ENCODE measurements around the gene IL12RB2.

Gene IL12RB2, protein sequence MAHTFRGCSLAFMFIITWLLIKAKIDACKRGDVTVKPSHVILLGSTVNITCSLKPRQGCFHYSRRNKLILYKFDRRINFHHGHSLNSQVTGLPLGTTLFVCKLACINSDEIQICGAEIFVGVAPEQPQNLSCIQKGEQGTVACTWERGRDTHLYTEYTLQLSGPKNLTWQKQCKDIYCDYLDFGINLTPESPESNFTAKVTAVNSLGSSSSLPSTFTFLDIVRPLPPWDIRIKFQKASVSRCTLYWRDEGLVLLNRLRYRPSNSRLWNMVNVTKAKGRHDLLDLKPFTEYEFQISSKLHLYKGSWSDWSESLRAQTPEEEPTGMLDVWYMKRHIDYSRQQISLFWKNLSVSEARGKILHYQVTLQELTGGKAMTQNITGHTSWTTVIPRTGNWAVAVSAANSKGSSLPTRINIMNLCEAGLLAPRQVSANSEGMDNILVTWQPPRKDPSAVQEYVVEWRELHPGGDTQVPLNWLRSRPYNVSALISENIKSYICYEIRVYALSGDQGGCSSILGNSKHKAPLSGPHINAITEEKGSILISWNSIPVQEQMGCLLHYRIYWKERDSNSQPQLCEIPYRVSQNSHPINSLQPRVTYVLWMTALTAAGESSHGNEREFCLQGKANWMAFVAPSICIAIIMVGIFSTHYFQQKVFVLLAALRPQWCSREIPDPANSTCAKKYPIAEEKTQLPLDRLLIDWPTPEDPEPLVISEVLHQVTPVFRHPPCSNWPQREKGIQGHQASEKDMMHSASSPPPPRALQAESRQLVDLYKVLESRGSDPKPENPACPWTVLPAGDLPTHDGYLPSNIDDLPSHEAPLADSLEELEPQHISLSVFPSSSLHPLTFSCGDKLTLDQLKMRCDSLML

DNA sequence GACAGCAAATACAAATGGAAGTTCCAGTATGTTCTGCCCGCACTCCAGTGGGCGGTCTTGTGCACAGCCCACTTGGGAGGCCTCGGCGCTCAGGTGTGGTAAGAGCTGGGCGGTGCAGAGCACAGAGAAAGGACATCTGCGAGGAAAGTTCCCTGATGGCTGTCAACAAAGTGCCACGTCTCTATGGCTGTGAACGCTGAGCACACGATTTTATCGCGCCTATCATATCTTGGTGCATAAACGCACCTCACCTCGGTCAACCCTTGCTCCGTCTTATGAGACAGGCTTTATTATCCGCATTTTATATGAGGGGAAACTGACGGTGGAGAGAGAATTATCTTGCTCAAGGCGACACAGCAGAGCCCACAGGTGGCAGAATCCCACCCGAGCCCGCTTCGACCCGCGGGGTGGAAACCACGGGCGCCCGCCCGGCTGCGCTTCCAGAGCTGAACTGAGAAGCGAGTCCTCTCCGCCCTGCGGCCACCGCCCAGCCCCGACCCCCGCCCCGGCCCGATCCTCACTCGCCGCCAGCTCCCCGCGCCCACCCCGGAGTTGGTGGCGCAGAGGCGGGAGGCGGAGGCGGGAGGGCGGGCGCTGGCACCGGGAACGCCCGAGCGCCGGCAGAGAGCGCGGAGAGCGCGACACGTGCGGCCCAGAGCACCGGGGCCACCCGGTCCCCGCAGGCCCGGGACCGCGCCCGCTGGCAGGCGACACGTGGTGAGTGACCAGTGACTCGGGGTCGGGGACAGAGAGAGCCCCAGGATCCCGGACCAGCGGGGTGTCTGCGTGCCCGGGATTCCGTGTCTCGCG is at the start of gene IL12RB2:
TSS of gene IL12RB2 (plus strand) at position 623 of the 810 bp plus-strand sequence. CDS start 12,496 bp downstream, outside the sequence.
- DNase-seq, result peak; percentile 29

DNA sequence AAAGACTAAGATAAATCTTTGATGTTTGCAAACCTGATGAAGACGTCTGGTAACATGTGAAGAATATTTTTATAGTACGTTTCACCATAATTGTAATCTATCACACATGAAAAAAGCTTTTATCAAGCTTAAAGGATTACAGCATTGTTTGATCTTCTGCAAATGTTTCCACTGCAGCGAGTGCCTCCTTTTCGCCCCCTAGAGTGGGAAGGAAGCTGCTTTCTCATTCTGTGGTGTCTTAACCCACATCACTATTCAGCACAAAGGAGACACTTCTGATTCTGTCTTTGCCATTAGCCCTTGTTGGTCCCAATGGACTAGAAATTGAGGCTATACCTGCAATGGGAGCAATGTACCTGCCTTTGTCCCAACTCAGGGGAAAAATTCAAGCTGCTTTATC is 46.0 kb upstream of the IL12RB2 start:
- DNase-seq, result no peak

DNA sequence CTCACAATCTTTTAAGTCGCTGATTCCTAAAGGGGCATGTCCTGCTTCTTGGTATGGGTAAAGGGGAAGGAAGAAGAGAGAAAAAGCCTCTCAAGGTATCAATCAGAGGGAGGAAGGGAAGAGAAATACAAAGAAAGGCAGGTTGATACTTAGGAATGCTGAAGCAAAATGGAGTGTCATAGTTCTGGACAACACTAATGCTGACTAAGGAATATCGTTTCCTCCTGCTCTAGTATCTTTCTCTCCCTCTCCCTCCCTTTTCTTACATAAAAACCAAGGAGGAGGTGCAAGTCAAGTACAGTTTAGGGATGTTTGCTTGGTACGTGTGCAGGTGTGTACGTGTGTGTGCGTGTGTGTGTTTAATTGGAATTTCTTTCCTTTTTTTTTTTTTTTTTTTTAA is 44.9 kb upstream of the IL12RB2 start:
- no peak for DNase-seq

DNA sequence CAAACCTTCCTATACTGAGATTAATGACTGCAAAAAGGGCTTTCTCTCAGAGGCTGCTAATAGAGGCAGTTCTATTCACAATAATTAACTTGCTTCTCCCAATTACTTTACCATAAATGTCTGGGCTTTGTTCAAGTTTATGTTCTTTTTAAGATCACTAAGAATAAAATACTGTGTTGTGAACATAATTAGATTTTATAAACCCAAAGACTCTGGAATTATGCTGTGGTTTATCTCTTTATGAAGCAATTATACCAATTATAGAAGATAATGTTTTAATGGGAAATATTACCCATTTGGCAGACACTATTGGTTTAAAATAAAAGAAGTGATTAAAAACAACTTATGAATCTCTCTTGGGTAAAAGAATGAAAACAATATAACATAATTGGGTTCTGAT is 43.5 kb upstream of the IL12RB2 start:
- DNase-seq, result peak; percentile 30

DNA sequence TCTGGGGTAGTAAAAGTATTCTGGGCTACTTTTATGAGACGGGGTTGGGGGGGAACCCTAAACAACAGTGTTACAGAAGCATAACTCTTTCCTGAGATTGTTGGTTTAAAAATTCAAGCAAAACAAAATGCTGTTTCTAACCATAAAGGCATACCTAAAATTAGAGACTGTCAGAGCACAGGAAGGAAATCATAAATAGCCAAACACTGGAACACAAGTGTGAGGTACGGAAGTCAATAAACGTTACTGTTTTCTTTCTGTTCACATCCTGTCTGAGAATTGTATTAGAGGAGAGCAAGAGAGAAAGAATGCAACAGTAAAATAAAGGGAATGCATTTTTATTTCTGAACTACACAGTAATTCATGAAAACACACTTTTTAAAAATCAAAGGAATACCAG is 42.8 kb upstream of the IL12RB2 start:
- no peak for DNase-seq

DNA sequence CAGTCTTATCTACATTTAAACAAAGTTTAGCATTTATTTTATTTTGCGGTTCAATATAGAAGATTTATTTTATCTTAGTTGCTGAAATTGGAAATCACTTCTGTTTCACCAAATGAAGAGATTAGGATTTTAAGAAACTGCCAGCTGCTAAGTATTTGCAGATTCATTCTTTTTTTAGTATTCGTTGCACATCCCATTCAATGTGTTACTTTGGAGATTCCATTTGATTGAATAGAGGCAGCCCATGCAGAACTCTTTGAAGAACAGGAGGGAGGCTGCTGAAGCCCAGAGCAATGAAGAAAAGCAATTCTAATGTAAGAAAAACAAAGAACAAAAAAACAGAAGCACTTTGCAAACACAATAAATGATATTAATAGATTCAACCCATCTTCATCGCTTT is 38.6 kb upstream of the IL12RB2 start:
- no peak for DNase-seq

DNA sequence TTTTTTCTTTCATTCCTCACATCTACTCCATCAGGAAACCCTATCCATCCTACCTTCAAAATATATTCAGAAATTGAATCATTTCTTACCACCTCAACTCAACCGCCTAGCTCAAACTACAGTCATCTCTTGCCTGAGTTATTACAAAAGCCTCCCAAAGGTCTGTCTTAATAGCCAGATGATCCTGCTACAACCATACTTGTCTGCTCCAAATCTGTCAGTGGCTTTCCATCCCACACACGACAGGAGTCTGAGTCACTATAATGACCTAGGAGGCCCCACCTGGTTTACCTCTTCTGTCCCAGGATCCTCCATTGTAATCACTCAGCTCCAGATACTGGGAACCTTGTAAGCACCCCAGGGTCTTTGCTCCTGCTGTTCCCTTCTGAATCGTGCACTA is 37.1 kb upstream of the IL12RB2 start:
- DNase-seq, result no peak

DNA sequence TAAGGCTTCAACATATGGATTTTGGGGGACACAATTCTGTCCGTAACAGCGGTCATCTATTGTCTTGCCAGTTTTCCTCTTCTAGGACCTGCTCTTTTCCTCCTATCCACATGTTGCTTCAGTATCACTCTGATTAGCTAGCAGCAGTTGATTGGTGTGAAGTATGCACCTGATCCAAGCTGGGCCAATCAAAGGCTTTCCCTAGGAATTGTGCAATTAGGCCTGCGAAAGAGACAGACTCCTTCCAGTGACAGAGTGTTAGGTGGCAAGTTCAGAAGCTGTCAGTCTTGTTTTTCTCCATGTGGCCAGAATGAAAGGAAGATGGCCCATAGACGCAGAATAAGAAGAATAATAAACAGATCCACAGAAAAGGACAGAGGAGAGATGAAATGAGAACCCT is 34.1 kb upstream of the IL12RB2 start:
- DNase-seq, result no peak

DNA sequence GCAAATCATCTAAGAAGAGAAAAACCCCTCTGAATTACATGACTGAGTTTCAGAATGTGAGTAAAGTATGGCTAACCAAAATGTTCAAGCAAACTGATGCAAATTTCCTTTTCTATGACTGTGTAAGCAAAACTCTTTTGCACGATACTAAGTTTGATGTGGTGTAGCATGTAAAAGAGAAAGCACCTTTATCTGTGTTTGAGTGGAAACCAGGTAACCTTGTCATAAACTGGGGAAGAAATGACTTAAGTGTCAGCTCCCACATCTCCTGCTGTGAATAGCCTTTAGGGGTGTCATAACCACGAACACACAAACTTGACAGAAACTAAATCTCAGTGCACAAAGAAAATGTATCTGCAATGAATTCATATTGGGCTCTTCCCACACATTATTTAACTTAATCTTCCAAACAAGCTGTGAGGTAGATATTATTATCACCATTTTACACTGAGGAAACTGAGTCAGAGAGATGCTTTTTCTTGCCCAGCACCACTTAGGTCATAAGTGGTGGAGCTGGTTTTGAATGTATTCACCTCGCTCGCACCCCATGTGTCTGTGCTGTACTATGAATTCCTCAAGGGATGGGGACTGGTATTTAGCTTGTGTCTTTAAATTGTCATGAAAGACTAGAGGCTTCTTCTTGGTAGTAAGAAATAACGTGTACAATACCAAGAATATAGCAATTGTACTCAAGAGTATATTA is 32.9 kb upstream of the IL12RB2 start:
- no peak for DNase-seq

DNA sequence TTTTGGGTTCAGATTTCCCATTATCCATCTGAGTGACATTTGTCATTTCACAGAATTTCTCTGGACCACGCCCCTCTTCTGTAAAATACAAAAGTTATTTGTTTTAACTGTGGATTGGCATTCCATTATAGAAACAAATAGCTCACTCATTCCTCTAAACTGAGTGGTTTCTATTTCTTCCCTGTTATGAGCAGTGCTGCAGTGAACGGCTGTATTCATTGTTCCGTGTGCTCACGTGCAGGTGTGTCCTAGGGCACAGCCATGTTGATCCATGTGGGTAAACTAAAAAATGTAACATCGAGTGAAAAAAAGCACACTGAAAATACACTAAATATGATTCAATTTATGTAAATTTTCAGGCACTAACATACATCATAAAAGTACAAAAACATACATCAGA is 27.0 kb upstream of the IL12RB2 start:
- DNase-seq, result no peak

DNA sequence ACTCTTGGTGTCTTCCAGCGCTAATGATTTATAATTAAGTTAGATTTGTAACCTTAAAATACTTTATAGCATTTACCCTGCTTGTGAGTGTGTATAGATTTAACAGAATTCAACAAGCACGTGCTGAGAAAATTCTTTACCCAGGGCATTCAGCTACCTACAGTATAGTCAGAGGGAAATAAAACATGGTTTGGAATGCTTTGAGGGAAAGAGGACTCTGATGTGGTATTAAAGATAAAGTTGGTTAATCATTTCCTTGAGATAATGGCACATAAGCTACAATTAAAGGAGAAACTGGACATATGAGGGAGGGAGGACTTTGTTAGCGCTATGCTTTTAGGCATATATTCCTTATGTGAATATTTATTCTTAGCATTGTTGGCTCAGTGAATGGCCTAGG is 26.4 kb upstream of the IL12RB2 start:
- no peak for DNase-seq

DNA sequence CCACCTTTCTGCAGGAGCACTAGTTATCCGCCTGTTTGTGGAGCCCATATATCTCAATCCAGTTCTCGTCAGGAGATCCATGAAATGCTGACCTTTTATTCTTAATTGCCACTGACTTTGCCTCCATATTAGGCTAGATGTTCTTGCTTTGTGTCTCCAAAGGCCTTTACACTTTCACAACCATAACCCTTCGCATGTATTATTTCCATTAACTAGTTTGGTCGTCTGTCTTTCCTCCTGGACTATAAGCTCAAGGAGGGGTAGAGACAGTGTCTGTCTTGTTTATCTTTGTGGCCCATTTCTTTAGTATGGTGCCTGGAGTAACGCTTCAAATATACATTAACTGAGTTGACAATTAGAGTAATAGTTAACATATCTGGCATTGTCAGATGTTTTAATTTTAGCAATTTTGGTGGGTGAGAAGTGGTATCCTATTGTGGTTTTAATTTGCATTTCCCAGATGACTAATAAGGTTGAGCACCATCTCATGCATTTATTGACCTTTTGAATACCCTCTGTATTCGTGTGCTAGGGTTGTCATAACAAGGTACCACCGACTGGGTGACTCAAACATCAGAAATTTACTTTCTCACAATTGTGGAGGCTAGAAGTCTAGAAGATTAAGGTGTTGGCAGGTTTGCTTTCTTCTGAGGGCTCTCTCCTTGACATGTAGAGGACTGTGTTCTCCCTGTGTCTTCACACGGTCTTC is 21.7 kb upstream of the IL12RB2 start:
- DNase-seq, result no peak

DNA sequence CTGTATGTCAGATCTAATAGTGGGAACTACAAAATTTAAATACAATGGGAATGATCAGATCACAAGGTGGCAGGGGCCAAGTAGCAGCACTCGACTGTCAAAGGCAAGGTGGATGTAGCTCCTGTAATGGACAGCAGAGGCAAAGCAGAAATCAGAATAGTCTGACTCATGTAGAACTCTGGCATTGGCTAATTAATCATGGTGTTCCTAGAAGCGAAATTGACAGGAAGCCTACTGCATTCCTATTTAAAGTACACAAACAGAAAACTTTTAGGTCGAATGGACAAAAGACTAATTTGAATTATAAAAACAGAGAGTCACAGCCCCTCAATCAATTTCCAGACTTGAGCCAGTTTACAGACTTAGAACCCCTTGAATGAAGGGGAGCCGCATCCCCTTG is 17.4 kb upstream of the IL12RB2 start:
- DNase-seq, result no peak

DNA sequence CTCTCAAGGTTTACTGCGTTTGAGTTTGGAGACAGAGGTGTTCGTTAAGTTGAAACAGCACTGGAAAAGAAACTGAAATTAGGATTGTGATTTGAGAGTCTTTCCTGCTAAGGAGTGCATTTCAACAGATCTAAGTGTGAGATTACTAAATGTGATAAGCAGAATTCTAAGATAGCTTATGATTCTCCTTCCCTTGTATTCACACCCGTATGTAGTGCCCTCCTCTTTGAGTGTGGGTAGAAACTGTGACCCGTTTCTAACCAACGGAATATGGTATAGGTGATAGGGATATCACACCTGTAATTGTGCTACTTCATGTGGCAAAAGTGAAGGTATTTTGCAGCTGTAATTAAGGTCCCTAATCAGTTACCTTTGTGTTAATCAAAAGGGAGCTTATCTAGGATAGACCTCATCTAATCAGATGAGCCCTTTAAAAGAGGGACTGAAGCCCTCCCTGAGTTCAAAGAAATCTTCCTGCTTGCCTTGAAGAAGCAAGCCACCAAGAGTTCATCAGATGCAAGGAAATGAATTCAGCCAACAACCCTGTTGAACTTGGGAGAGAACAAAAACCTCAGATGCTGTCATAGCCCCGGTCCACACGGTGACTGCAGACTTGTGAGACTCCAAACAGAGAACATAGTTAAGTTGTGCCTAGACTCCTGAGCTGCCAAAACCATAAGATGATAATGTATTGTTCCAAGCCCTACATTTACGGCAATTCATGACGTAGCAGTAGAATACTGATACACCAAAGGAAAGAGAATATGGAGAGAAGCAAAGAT is 12.6 kb upstream of the IL12RB2 start:
- no peak for DNase-seq

DNA sequence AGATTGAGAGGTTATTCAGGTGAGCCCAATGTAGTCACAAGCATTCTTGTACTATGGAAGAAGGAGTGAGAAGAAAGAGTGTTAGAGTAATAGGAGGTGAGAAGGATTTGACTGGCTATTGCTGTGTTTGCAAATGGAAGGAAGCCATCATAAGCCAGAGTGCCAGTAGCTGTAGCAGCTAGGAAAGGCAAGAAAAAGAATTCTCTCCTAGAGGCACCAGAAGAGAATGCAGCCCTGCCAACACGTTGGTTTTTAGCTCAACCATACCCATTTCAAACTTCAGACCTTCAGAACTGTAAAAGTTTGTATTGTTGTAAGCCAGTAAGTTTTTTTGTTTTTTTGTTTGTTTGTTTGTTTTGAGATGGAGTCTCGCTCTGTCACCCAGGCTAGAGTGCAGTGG is 8.9 kb upstream of the IL12RB2 start:
- no peak for DNase-seq

DNA sequence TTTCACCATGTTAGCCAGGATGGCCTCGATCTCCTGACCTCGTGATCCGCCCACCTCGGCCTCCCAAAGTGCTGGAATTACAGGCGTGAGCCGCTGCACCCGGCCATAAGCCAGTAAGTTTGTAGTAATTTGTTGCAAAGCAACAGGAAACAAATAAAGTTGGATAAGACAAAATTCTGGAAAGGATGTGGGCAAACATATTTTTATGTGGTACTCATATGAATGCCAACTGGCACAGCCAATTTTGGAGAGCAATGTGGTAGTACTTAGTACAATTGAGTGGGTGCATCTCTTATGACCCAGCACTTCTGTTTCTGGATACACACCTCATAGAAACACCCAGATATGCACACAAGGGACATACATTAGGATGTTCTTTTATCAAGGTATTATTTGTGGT is 8.4 kb upstream of the IL12RB2 start:
- DNase-seq, result no peak

DNA sequence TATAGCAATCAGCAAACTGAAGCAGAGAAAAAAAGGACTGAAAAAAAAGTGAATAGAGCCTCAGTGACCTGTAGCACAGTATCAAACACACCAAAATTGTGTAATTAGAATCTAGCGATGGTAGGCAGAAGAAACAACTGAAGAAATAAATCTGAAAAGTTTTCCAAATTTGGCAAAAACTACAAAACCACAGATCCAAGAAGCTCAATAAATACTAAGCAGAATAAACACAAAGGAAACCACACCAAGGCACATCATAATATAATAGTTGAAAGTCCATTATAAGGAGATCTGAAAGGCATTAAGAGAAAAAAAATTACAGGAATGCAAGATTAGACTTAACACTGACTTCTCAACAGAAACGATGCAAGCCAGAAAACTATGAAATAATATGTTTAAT is 7.1 kb upstream of the IL12RB2 start:
- no peak for DNase-seq

DNA sequence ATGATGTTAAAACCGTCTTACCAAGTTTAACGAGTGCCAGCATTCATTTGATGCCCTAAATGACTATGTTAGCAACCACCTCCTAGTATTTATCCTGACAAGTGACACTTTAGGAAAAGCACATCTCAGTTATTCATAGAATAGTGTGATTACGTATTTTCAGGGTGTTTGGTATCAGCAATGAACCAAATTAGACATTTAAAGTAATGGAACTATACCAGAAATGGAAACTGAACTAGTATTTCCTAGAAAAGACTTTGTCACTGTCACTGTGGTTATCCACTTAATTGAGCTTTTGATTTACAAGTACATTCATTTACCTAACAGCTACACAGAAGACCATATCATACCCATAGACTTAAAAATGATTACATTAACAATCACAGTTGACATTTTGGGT is 3.6 kb upstream of the IL12RB2 start:
- DNase-seq, result no peak

DNA sequence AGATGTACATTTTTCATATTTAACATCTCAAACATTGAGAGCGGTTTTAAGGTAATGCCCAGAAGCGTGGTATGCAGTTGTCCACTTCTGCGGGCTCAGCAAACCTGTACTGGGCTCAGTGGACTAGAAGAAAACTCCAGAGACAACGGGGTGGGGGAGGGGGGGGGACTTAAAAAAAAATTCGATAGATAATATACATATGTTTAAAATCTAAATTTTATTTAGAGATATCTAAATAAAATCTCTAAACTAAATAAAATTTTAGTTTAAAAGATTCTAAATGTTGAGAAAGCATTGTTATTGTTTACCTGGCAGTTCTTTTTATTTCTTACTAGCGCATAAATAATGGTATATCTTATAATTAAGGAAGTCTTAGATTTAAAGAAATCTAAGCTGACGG is 1.1 kb upstream of the IL12RB2 start:
- no peak for DNase-seq

DNA sequence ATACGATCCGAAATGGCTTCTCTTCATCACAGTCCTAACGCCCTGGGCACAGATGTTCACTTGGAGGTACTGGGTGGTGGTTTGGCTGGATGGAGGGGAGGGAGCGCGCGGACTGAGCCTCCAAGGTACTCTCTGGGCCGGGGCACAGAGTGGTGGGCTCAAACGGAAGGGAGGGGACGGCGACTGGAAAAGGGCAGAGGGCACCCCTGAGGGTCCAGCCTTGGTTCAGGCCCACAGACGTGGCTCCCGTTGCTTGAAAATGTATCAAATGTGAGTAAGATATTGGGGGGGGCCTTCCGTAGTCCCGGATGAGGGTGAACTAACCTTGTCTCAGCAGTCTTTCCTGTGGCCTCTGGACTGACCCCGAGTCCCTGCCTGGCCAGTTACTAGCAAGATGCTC is 463 bp downstream of the IL12RB2 start:
- DNase-seq, result no peak

DNA sequence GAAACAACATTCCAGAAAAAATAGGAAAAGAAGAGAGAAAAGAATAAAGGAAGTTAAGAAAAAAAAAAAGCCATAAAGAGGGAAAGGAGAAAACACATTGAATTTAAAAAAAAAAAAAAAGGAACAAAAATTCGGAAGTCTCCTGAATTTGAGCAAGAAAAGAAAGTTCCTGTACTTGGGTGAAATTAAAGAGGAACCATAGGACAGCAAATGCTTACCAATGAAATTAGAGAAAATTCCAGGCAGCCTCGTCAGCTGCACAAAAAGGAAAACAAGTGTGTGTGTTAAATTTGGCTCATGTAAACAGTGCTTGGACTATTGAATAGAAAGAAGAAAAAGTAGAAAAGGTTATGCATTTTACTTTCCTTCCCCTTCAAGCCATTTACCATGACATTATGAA is 4.9 kb downstream of the IL12RB2 start:
- no peak for DNase-seq

Measured in NCI-H69 (cell line).